ENCODE data around the gene GRIK4. TPM values are rescaled to one million over a fixed set of nuclear protein-coding genes. Genes with fewer than 3 reads are reported as not detected.

GRIK4 gene
- total and polyA plus RNA-seq, 12 donors = 0.33 to 4.8 (median 3.0) TPM

- TF ChIP-seq POLR2A (IDR thresholded peaks at IDR 0.05) (no peak), CTCF (IDR thresholded peaks at IDR 0.05) (no peak)
- no peaks in the 10 kb centered on the region for H3K27me3 ChIP-seq
- no peaks in the 10 kb centered on the region for H3K9me3 ChIP-seq (replicated peaks in 1 of 3)
- WGBS, 4 donors = 42 to 80% (median 62%) methylated on average over 4 to 5 of the region's 5 CpGs
- H3K4me1 ChIP-seq (replicated peaks in 1 of 2) = no peaks in the 10 kb centered on the region
- no peak for DNase-seq
- H3K36me3 ChIP-seq (replicated peaks in 1 of 2) = no peaks in the 10 kb centered on the region
- no peak overlapping the region for H3K4me3 ChIP-seq
- H3K27ac ChIP-seq = no peak overlapping the region
- intact Hi-C loops (cut with DNase I) = no loop called here
Measured at GRCh38 chr11:120649316-120649715, 137.8 kb downstream of the GRIK4 start.

- no peak for TF ChIP-seq CTCF (IDR thresholded peaks at IDR 0.05)
- no peak for TF ChIP-seq POLR2A (IDR thresholded peaks at IDR 0.05)
- Histone ChIP-seq H3K4me3 (no peak overlapping the region), H3K4me1 (replicated peaks in 1 of 2) (no peaks in the 10 kb centered on the region), H3K27me3 (no peaks in the 10 kb centered on the region), H3K9me3 (replicated peaks in 1 of 3) (no peaks in the 10 kb centered on the region), H3K27ac (no peak overlapping the region), H3K36me3 (replicated peaks in 1 of 2) (no peaks in the 10 kb centered on the region)
- DNase-seq = no peak
- intact Hi-C loops (cut with DNase I) = no loop called here
- WGBS, 4 donors = 72 to 87% (median 84%) methylated on average over 2 to 3 of the region's 3 CpGs
Measured at GRCh38 chr11:120651396-120651795, 139.8 kb downstream of the GRIK4 start.

- H3K27ac ChIP-seq = no peak overlapping the region
- 82 to 87% (median 83%) methylated on average over 6 of the region's 6 CpGs for WGBS, 4 donors
- no peak for DNase-seq
- no peaks in the 10 kb centered on the region for H3K27me3 ChIP-seq
- H3K9me3 ChIP-seq (replicated peaks in 1 of 3) = no peaks in the 10 kb centered on the region
- no peaks in the 10 kb centered on the region for H3K36me3 ChIP-seq (replicated peaks in 1 of 2)
- no peak overlapping the region for H3K4me3 ChIP-seq
- TF ChIP-seq CTCF (IDR thresholded peaks at IDR 0.05) (no peak), POLR2A (IDR thresholded peaks at IDR 0.05) (no peak)
- intact Hi-C loops (cut with DNase I) = loop anchor here in 1 of 2 donors (2.0 kb wide), 1 partner anchor 33 kb away; no protein-coding TSS in a partner anchor
- H3K4me1 ChIP-seq (replicated peaks in 1 of 2) = no peaks in the 10 kb centered on the region
Measured at GRCh38 chr11:120651836-120652235, 140.3 kb downstream of the GRIK4 start.

GRCh38 chr11:120652705-120653335, 141.3 kb downstream of the GRIK4 start:
- H3K36me3 ChIP-seq (replicated peaks in 1 of 2) = no peaks in the 10 kb centered on the region
- TF ChIP-seq POLR2A (IDR thresholded peaks at IDR 0.05) (no peak), CTCF (IDR thresholded peaks at IDR 0.05) (no peak)
- no peaks in the 10 kb centered on the region for H3K27me3 ChIP-seq
- intact Hi-C loops (cut with DNase I) = loop anchor here in 1 of 2 donors (2.0 kb wide), 1 partner anchor 34 kb away; no protein-coding TSS in a partner anchor
- DNase-seq = no peak
- H3K27ac ChIP-seq = no peak overlapping the region
- no peak overlapping the region for H3K4me3 ChIP-seq
- no peaks in the 10 kb centered on the region for H3K4me1 ChIP-seq (replicated peaks in 1 of 2)
- WGBS, 4 donors = 80 to 93% (median 89%) methylated on average over 3 of the region's 3 CpGs
- no peaks in the 10 kb centered on the region for H3K9me3 ChIP-seq (replicated peaks in 1 of 3)
